HG03097 (cell line): ENCODE data around the gene STK11IP.

Source experiments
- ATAC-seq: cut with Tn5 transposase; IDR thresholded peaks from one replicate; pipeline ENCODE4 v1.9.1; 2021; ENCODE audit not compliant: unreplicated experiment, low FRiP score

STK11IP gene

GRCh38 chr2:219562049-219563020 is 35.3 kb upstream of the STK11IP start:
- no peak for ATAC-seq

DNA sequence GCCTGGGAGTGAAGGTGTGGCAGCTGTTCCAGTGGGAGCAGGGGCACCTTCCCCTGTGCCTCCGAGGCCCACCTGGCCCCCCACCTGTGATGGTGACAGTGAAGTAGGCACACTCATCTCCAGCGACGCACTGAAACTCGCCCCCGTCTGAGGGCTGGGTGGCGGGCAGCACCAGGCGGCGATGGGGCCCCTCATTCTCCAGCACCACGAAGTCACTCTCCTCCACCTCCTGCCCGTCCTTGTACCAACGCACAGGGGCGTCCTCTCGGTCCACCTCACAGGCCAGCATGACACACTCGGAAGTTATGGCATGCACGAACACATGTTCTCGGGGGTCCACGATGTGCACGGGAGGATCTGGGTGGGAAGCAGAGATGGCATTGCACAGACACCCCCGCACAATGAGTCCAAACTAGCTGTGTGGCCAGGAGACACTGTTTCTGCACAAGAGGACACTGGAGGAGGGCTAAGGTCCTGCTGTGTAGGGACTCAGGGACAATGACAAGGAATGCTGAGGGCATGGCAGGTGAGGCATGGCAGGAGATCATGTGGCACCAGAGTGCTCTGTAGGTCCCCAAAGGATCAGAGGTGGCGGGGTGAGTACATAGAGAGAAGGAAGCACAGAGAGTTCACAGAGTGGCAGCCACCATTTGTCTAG is 34.3 kb upstream of the STK11IP start:
- no peak for ATAC-seq

DNA sequence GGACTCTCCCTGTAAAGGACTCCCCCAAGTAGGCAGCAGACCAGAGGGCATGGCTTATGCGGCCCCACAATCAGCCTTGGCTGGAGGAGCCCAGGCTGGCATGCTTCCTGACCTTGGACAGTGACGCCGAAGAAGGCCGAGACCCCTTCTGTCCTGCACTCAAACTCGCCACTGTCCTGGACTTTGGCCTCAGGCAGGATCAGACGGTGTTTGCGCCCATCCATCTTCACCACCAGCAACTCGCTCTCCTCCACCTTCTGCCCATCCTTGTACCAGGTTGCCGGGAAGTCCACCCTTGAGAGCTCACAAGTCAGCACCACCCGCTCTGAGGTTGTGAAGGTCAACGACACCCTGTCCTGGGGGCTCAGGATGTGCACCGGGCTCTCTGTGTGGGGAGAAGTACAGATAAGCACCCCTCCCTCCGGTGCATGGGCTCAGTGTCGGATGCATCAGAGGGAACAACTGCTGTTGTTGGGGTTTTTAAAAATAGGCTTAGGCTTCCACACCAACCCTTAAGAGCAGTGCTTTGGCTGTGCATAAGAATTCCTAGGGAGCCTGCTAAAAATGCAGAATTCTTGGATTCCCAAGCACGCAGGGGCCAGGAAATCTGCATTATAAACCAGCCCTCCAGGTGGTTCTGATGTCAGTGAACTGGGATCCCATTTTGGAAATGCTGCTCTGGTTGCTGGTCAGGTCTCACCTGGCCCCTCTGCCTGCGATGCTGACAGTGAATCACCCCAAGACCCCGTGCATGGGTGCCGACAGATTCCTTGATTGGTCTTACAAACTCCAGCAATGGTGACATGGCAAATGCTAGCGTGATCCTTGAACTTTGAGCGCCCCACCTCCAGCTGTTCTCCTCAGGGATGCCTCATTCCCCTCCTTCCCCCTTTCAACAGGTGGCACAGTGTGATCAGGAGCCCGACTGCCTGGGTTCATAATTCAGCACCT is 32.3 kb upstream of the STK11IP start:
- no peak for ATAC-seq

GRCh38 chr2:219566640-219567039 is 31.0 kb upstream of the STK11IP start:
- no peak for ATAC-seq

DNA sequence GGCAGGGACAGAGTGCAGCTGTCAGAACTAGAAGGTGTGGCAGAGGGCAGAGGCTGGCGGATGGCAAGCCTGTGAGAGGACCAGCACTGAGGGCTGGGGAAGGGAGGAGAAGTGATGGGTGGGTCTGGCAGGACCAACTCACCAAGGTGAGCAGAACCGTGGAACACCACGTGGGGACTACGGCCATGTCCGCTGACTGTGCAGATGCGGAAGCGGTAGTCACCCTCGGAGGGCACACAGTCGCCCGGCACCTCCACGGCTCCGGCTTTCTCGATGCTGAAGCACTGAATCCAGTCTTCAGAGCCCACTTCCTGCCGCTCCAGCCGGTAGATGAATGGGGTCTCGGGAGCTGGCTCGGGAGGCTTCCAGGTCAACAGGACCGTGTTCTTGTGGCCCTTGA is 30.5 kb upstream of the STK11IP start:
- no peak for ATAC-seq

- no peak for ATAC-seq
Observed at GRCh38 chr2:219567791-219568361, 29.8 kb upstream of the STK11IP start.

GRCh38 chr2:219569041-219569440 is 28.6 kb upstream of the STK11IP start:
- no peak for ATAC-seq

- ATAC-seq, result no peak
Observed at GRCh38 chr2:219569635-219570034, 28.0 kb upstream of the STK11IP start.

- no peak for ATAC-seq
Observed at GRCh38 chr2:219570194-219570923, 27.3 kb upstream of the STK11IP start.

DNA sequence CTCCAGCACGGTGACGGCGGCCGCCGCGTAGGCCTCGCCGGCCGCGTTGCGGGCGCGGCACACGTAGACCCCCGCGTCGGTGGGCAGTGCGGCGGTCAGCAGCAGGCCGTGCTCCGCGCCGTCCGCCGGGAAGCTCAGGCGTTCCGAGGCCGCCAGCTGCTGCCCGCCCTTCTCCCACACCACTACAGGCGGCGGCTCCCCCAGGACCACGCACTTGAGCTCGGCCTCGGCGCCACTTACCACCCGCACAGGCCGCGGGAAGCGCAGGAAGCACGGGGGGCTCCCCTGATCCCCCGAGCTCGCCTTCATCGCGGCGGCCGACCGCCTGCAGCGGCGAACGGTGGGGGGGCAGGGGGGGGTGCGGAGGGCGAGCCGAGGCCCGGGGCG is 26.7 kb upstream of the STK11IP start:
- no peak for ATAC-seq

- no peak for ATAC-seq
Observed at GRCh38 chr2:219571311-219572236, 26.1 kb upstream of the STK11IP start, which contains the start of gene OBSL1. Gene OBSL1 (minus strand): TSS chr2:219571539. CDS start chr2:219571232, 307 bp downstream.

DNA sequence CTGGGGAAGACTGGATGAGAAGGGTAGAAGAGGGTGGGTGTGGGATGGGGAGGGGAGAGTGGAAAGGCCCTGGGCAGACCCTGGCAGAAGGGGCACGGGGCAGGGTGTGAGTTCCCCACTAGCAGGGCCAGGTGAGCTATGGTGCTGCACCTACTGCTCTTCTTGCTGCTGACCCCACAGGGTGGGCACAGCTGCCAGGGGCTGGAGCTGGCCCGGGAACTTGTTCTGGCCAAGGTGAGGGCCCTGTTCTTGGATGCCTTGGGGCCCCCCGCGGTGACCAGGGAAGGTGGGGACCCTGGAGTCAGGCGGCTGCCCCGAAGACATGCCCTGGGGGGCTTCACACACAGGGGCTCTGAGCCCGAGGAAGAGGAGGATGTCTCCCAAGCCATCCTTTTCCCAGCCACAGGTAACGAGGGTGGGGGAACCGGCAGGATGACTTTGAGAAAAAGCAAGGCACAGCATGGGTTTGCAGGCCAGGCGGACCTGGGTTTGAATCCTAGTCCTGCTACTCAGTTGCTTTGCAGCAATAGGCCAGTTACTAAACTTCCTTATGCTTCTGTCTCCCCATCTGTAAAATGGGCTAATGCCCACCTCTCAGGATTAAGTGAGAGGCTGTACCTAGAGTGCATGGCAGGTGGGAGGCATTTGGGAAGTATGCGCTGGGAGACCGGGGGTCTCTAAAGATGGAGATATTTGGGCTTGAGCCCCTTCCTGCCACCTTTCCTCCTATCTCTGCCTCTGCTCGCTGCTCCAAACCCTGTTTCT is 25.2 kb upstream of the STK11IP start, which contains the start of gene INHA:
Gene INHA (plus strand): TSS at position 74 of the 765 bp plus-strand sequence. CDS start 65 bp downstream, at position 139.
- no peak for ATAC-seq

GRCh38 chr2:219573166-219573565 is 24.5 kb upstream of the STK11IP start:
- no peak for ATAC-seq

DNA sequence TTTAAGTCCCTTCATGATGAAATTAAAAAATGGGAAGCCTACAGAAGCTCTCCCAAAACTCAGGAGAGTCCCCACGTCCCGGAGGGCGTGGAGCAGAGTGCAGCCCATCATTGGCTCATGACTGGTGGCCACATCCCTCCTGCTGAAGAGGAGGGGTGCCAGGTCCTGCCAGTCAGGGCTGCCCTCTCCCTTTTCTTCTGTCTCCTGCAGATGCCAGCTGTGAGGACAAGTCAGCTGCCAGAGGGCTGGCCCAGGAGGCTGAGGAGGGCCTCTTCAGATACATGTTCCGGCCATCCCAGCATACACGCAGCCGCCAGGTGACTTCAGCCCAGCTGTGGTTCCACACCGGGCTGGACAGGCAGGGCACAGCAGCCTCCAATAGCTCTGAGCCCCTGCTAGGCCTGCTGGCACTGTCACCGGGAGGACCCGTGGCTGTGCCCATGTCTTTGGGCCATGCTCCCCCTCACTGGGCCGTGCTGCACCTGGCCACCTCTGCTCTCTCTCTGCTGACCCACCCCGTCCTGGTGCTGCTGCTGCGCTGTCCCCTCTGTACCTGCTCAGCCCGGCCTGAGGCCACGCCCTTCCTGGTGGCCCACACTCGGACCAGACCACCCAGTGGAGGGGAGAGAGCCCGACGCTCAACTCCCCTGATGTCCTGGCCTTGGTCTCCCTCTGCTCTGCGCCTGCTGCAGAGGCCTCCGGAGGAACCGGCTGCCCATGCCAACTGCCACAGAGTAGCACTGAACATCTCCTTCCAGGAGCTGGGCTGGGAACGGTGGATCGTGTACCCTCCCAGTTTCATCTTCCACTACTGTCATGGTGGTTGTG is 23.0 kb upstream of the STK11IP start:
- no peak for ATAC-seq

GRCh38 chr2:219575566-219576504 is 21.8 kb upstream of the STK11IP start:
- ATAC-seq, result no peak
